ENCODE data around the gene BORCS6. TPM values are rescaled to one million over a fixed set of nuclear protein-coding genes. Genes with fewer than 3 reads are reported as not detected.

BORCS6 gene
- total RNA-seq, 1 donor: 3.8 TPM

GRCh38 chr17:8158267-8159031, 31.5 kb downstream of the BORCS6 start:
- peak; percentile 92 for DNase-seq (ENCODE audit: low read depth)
- peak overlapping the region; percentile 4 for H3K4me3 ChIP-seq (ENCODE audit: low read depth, low read length)
- TF ChIP-seq, protein P1, sequence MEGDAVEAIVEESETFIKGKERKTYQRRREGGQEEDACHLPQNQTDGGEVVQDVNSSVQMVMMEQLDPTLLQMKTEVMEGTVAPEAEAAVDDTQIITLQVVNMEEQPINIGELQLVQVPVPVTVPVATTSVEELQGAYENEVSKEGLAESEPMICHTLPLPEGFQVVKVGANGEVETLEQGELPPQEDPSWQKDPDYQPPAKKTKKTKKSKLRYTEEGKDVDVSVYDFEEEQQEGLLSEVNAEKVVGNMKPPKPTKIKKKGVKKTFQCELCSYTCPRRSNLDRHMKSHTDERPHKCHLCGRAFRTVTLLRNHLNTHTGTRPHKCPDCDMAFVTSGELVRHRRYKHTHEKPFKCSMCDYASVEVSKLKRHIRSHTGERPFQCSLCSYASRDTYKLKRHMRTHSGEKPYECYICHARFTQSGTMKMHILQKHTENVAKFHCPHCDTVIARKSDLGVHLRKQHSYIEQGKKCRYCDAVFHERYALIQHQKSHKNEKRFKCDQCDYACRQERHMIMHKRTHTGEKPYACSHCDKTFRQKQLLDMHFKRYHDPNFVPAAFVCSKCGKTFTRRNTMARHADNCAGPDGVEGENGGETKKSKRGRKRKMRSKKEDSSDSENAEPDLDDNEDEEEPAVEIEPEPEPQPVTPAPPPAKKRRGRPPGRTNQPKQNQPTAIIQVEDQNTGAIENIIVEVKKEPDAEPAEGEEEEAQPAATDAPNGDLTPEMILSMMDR (IDR thresholded peaks at IDR 0.05; ENCODE audit: insufficient read depth, low read length): peak; percentile 86

GRCh38 chr17:8156246-8156992, 33.6 kb downstream of the BORCS6 start:
- H3K4me3 ChIP-seq (ENCODE audit: low read depth, low read length): peak overlapping the region; percentile 80
- TF ChIP-seq, protein P1 (IDR thresholded peaks at IDR 0.05; ENCODE audit: insufficient read depth, low read length): no peak
- peak; percentile 100 for DNase-seq (ENCODE audit: low read depth)

DNA sequence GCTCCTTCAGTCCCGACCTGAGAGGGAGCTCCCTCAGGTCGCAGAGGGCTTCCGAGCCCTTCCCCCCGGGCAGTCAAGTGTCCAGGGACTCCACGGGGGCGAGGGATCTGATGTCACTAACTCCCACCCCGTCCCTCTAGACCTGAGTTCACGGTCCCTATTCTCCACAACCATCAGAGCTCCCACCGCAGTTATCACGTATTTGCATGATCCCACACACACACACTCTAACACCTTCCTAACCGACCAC, 34.1 kb downstream of the BORCS6 start:
- DNase-seq (ENCODE audit: low read depth): no peak
- TF ChIP-seq, protein P1 (IDR thresholded peaks at IDR 0.05; ENCODE audit: insufficient read depth, low read length): no peak
- H3K4me3 ChIP-seq (ENCODE audit: low read depth, low read length): peak overlapping the region; percentile 80

DNA sequence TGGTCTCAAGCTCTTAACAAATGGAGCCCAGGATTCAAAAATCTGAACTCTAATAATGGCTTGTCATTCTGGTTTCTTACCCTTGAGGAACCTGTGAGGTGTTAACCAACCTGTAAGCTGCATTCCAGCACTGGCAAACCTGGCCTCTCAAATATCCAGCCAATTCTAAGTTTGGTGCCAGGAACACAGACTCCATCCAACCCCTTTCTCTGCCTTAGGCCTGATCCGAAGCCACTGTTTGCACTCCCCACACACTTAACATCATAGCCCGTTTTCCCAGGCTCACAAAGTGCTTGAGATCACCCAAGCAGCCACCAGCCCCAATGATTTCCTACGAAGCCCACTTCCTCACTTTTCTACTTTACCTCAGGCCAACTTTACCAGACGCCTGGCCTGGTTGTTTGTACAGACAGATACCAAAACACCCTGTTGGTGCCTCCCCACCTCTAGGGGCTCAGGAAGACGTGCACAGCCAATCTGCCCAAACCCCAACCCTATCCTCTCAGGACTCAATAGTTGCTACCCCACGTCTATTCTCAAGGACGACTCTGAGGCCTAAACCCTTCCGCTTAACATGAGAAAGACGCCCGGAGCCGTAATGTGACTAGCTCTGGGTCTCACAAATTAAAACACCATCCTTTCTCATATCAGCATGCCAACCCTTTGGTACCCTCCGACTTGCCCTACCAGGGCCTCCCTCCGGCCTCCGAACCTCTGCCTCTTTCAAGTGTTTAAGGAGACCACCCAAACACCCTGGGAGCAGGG, 34.6 kb downstream of the BORCS6 start:
- peak overlapping the region; percentile 80 for H3K4me3 ChIP-seq (ENCODE audit: low read depth, low read length)
- TF ChIP-seq, protein P1 (IDR thresholded peaks at IDR 0.05; ENCODE audit: insufficient read depth, low read length): no peak
- DNase-seq (ENCODE audit: low read depth): peak; percentile 19

- TF ChIP-seq, protein P1 (IDR thresholded peaks at IDR 0.05; ENCODE audit: insufficient read depth, low read length): no peak
- peak; percentile 37 for DNase-seq (ENCODE audit: low read depth)
- H3K4me3 ChIP-seq (ENCODE audit: low read depth, low read length): peak overlapping the region; percentile 80
Measured at GRCh38 chr17:8154608-8155155, 35.3 kb downstream of the BORCS6 start.

DNA sequence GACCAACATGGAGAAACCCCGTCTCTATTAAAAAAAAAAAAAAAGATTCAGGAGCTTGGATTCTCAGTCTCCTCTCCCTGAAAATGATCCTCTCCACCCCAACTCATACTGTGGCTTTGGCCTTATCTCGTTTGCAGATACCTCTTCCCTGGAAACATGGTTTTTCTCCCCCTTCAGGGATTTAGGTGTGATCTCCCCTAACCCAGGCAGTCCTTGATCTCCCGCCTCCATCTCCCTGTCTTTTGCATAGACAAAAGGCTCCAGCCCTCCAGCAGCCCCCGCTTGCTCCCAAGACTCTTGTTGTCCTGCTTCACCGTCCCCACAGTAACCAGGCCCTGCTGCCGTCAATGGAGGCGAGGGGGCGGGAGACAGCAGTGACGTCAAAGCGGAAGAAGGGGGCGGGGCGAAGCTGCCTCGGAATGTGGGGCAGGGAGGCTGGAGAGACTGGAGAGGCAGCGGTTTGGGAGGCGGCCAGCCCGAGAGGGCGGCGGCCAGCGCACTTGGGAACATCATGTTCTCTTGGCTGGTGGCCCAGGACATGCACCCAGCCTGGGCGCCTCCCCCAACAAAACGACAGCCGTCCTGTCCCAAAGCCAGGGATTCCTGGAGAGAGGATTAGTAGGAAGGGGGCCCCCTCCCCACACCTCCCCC, 35.9 kb downstream of the BORCS6 start:
- DNase-seq (ENCODE audit: low read depth): peak; percentile 99
- TF ChIP-seq, protein P1 (IDR thresholded peaks at IDR 0.05; ENCODE audit: insufficient read depth, low read length): no peak

More for the DNA sequence above, 35.9 kb downstream of the BORCS6 start:
- H3K4me3 ChIP-seq (ENCODE audit: low read depth, low read length): peak overlapping the region; percentile 80
